Measurements from ENCODE around the gene CHRNE.
"Not testable (repeated sequence)": the region's sequence is repeated elsewhere in the genome, so short reads cannot be mapped to it uniquely, and the experiment has no call there.

The CHRNE gene

GRCh38 chr17:4887581-4887980 lies 15.3 kb downstream of the CHRNE start:
- no peak for DNase-seq (ENCODE audit: low read depth in 2 of 2)

GRCh38 chr17:4886830-4887229 lies 16.1 kb downstream of the CHRNE start:
- DNase-seq (ENCODE audit: low read depth in 2 of 2), result no peak

- DNase-seq (ENCODE audit: low read depth in 2 of 2), result no peak
Observed at GRCh38 chr17:4884489-4884888, 18.4 kb downstream of the CHRNE start.

GRCh38 chr17:4881761-4882555 lies 20.9 kb downstream of the CHRNE start:
- DNase-seq (ENCODE audit: low read depth in 2 of 2), result no peak

GRCh38 chr17:4880857-4881256 lies 22.0 kb downstream of the CHRNE start:
- no peak for DNase-seq (ENCODE audit: low read depth in 2 of 2)

- DNase-seq (ENCODE audit: low read depth in 2 of 2), result no peak
Observed at GRCh38 chr17:4879601-4880000, 23.3 kb downstream of the CHRNE start.

DNA sequence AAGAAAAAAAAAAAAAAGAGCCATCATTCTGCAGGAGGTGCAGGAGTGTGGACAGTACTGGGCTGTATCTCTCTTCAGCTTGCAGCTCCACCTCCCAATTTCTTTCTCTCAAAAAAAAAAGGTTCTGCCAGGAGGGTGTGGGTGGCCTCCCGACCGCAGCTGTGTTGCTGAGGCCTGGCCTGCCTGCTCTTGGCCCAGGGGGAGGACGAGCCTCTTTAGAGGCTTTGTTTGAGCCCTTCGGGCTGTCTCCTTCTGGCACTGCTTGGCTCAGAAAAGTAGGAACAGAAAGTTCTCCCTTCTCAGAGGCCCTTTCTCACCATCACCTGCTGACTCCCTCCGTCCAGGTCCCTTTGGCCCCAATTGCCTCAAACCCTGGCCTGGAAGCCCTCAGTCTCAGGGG lies 25.8 kb downstream of the CHRNE start:
- DNase-seq (ENCODE audit: low read depth in 2 of 2), result no peak

- no peak for DNase-seq (ENCODE audit: low read depth in 2 of 2)
Observed at GRCh38 chr17:4872786-4873185, 30.1 kb downstream of the CHRNE start.

DNA sequence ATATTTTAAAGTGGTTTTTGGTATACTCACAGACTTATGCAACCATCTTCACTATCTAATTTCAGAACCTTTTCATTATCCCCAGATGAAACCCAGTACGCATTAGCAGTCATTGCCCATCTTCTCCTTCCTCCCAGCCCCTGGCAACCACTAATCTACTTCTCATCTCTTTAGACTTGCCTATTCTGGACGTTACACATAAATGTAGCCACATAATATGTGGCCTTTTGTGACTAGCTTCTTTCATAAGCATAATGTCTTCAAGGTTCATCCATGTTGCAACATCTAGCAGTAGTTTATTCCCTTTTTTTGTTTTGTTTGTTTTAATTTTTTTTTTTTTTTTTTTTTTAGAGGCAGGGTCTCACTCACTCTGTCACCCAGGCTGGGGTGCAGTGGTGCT lies 32.0 kb downstream of the CHRNE start:
- DNase-seq (ENCODE audit: low read depth in 2 of 2), result no peak

DNA sequence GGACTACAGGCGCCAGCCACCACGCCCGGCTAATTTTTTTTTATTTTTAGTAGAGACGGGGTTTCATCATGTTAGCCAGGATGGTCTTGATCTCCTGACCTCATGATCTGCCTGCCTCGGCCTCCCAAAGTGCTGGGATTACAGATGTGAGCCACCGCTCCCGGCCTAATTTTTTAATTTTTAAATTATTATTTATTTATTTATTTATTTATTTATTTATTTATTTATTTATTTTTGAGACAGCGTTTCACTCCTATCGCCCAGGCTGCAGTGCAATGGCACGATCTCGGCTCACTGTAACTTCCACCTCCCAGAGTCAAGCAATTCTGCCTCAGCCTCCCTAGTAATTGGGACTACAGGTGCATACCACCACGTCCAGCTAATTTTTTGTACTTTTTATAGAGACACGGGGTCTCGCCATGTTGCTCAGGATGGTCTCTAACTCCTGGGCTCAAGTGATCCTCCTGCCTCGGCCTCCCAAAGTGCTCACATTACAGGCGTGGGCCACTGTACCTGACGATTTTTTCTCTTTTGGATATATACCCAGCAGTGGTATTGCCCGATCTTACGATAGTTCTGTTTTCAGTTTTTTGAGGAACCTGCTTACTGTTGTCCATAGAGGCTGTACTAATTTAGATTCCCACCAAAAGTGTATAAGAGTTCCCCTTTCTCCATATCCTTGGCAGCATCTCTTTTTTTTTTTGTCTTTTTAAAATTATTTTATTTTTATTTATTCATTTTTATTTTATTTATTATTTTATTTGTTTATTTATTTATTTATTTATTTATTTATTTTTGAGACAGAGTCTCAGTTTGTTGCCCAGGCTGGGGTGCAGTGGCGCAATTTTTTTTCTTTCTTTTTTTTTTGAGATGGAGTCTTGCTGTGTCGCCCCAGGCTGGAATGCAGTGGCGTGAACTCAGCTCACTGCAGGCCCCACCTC lies 33.6 kb downstream of the CHRNE start:
- not testable (repeated sequence) for DNase-seq (ENCODE audit: low read depth in 2 of 2)

DNA sequence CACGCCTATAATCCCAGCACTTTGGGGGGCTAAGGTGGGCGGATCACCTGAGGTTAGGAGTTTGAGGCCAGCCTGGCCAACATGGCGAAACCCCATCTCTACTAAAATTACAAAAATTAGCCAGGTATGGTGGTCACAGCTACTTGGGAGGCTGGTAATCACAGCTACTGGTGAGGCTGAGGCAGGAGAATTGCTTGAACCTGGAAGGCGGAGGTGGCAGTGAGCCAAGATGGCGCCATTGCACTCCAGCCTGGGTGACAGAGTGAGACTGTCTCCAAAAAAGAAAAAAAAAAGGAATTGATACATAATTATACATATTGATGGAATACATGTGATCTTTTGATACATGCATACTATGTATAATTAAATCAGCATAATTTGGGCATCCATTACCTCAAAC lies 35.4 kb downstream of the CHRNE start:
- not testable (repeated sequence) for DNase-seq (ENCODE audit: low read depth in 2 of 2)

GRCh38 chr17:4863321-4863720 lies 39.6 kb downstream of the CHRNE start:
- no peak for DNase-seq (ENCODE audit: low read depth in 2 of 2)

GRCh38 chr17:4862720-4863119 lies 40.2 kb downstream of the CHRNE start:
- DNase-seq (ENCODE audit: low read depth in 2 of 2), result no peak

- DNase-seq (ENCODE audit: low read depth in 2 of 2), result no peak
Observed at GRCh38 chr17:4861052-4861451, 41.8 kb downstream of the CHRNE start.

DNA sequence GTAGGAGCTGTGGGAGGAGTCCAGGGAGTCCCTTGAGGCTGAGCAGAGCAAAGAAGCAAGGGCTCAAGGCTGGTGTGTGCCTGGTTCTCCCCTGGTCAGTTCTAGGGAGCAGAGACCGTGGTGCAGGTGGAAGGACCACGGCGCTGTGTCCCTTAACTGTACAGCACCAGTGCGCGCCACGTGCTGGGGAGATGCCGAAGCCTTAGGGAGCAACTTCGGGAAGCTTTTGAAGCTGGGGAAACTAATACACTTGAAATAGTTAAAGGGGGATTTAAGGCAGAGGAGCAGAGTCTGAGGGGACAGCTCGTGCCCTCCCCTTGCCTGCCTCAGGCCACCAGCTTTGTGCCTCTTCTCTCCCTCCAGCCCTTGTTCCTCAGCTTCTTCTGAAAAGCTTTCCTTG lies 42.2 kb downstream of the CHRNE start:
- DNase-seq (ENCODE audit: low read depth in 2 of 2), result no peak

DNA sequence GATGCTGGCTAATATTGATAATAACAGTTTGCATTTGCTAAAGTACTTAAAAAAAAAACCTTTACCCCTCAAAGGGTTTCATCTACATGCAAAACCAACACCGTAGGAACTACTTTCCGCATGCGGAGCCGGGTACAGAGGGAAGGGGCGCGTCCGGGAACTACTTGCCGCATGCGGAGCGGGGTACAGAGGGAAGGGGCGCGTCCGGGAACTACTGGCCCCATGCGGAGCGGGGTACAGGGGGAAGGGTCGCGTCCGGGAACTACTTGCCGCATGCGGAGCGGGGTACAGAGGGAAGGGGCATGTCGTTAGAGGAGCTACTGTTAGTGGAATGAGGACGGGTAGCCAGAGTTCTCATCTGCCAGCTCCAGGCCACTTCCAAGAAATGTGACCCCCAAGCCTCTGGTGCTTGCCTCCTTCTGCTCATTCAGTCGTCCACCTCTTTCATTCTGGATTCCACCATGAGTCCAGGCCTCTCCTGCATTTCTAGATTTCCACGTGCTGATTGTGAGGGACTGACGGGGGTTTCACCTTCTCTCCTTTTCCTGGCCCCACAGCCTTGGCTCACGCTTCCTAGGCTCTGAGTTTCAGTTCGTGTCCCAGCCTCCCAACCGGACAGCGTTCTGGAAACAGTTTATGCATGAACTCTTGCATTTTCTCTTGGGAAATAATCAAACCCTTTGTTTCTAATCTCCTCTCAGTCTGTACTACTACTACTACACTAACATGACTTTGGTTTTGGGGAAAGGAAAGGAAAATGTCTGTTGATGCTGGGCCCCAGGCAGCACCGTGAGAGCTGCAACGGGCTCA lies 42.9 kb downstream of the CHRNE start:
- DNase-seq (ENCODE audit: low read depth in 2 of 2), result no peak

- DNase-seq (ENCODE audit: low read depth in 2 of 2), result no peak
Observed at GRCh38 chr17:4858882-4859260, 44.0 kb downstream of the CHRNE start.

- no peak for DNase-seq (ENCODE audit: low read depth in 2 of 2)
Observed at GRCh38 chr17:4858068-4858881, 44.6 kb downstream of the CHRNE start.

DNA sequence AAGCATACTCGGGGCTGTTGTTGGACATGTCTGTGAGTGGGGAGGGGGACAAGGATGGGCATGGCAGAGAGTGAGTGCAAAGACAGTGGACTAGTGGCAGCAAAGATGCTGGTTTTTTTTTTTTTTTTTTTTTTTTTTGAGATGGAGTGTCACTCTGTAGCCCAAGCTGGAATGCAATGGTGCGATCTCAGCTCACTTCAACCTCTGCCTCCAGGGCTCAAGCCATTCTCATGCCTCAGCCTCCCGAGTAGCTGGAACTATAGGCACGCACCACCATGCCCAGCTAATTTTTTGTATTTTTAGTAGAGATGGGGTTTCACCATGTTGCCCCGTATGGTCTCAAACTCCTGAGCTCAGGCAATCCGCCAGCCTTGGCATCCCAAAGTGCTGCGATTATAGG lies 45.6 kb downstream of the CHRNE start:
- DNase-seq (ENCODE audit: low read depth in 2 of 2), result not testable (repeated sequence)

DNA sequence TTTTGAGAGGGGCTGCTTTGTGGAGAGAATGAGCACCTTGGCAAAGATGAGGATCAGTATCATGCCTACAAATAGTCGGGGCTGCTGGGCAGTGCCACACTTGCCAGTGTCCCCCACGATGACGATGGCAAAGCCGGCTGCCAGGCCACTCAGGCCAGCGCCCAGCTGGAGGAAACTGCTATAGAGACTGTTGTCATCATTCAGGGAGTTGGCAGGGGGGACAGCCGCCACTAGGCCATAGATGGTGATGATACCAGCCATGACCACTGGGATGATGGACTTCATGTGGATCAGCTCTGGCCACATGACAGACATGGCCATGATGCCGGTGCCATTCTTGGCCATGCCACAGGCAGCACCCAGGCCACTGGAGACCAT lies 46.0 kb downstream of the CHRNE start:
- DNase-seq (ENCODE audit: low read depth in 2 of 2), result no peak

DNA sequence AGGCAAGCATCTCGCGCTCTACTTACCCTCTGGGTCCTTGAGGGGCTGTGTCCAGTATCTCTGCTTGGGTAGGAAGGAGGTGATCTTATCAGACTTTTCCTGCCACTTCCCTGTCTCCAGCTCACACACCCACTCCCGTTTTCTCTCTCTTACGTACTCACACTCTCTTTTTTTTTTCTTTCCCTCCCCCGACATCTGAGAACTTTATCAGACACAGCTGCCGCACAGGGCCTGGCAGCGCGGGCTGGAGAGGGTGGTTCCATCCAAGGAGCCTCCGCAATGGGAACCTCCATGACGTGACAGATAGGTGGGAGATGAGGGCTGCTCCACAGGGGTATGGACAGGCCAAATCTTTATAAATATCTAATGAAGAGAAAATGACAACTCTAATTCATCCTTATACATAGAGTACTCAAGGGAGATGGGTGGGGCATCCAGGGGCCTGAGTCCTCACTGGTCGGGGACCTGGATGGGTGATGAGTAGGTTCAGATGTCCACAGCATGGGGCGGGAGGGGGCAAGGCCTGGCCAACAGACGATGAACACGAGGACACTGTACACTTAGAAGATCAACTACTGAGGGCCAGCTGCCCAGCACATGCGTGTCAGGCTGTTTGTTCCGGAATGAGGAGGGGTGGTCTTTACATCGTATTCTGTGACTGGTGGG lies 46.5 kb downstream of the CHRNE start:
- no peak for DNase-seq (ENCODE audit: low read depth in 2 of 2)

All from activated CD8-positive, alpha-beta memory T cell treated with anti-CD3 and anti-CD28 coated beads for 4 hours (primary cell).